GM12878 (cell line): ENCODE measurements around the gene TPR. TPM values are rescaled to one million over a fixed set of nuclear protein-coding genes. Genes with fewer than 3 reads are reported as not detected.

Experiments
- ATAC-seq: fragments of 200-7000 bp; cut with Tn5 transposase; 3 replicates; pipeline ENCODE4 v1.9.1; 2020; ENCODE audit warnings: mild to moderate bottlenecking, moderate library complexity
- BruUV-seq: library from RNA; stranded (reverse); fragments of 400-500 nt; replicated peaks from 2 replicates; lab custom pipeline; 2021; lab: Mats Ljungman, UMichigan
- CTCF ChIA-PET: fragments of 300-600 bp; sonication (Branson Sonifier 250); formaldehyde crosslinking; extraction: SDS; loops from one replicate; lab custom pipeline; 2021; ENCODE audit warnings: inconsistent platforms; lab: Yijun Ruan, JAX
- POLR2A ChIA-PET: fragments of 350-600 bp; formaldehyde crosslinking; extraction: SDS; loops from one replicate; lab custom pipeline; 2021; ENCODE audit warnings: inconsistent platforms; lab: Charles Lee
- RAD21 ChIA-PET: fragments of 300-600 bp; sonication (Branson Sonifier 250); formaldehyde crosslinking; loops from one replicate; lab custom pipeline; 2023; ENCODE audit warnings: antibody characterized with exemption; ENCODE audit not compliant: unreplicated experiment; lab: Charles Lee
- SMC1A ChIA-PET: fragments of 300-600 bp; sonication (Branson Sonifier 250); formaldehyde crosslinking; loops from one replicate; lab custom pipeline; 2023; ENCODE audit not compliant: unreplicated experiment, uncharacterized antibody; lab: Charles Lee
- DNase-seq: peaks from one replicate; pipeline ENCODE4 v3.0.0-alpha.2; 2011; ENCODE audit warnings: low read depth, low spot score
- FAIRE-seq: peaks from 3 replicates; lab custom pipeline; 2011; peaks lifted over from hg19 to GRCh38; lab: Jason Lieb, UNC
- H2AFZ ChIP-seq: 2 replicates; pipeline ENCODE4 v1.6.0; 2011; ENCODE audit warnings: low read depth, low read length, control low read depth; ENCODE audit not compliant: control insufficient read depth
- H3K27ac ChIP-seq: 2 replicates; pipeline ENCODE4 v1.5.1; 2011; ENCODE audit warnings: control low read depth; ENCODE audit not compliant: control insufficient read depth, insufficient read depth
- H3K27me3 ChIP-seq, 2 experiments: replicated peaks in 1 of 2; 2 replicates each; pipeline versions ENCODE4 v1.6.0 to v1.6.1; 2011; ENCODE audit warnings: low read length in 1 of 2; ENCODE audit not compliant: control insufficient read depth in 2 of 2, insufficient read depth in 2 of 2
- H3K36me3 ChIP-seq, 2 experiments: 2 replicates each; pipeline ENCODE4 v1.5.1; 2011; ENCODE audit warnings: low read length in 1 of 2; ENCODE audit not compliant: control insufficient read depth in 2 of 2, insufficient read depth in 2 of 2
- H3K4me1 ChIP-seq: 2 replicates; pipeline ENCODE4 v1.6.1; 2011; ENCODE audit warnings: mild to moderate bottlenecking, low read length, moderate library complexity, mixed read lengths; ENCODE audit not compliant: control insufficient read depth, insufficient read depth
- H3K4me2 ChIP-seq: 2 replicates; pipeline ENCODE4 v1.6.0; 2011; ENCODE audit warnings: control low read depth; ENCODE audit not compliant: control insufficient read depth, insufficient read depth
- H3K4me3 ChIP-seq: fragments of 200-600 bp; sonication (generic); 2 replicates; pipeline ENCODE4 v1.5.1; 2016
- H3K79me2 ChIP-seq: 2 replicates; pipeline ENCODE4 v1.6.0; 2011; ENCODE audit warnings: low read length; ENCODE audit not compliant: control insufficient read depth, insufficient read depth
- H3K9ac ChIP-seq: 2 replicates; pipeline ENCODE4 v1.8.0; 2011; ENCODE audit warnings: low read length, control low read depth, mixed read lengths; ENCODE audit not compliant: control insufficient read depth, insufficient read depth
- H3K9me3 ChIP-seq: replicated peaks from 3 replicates; pipeline ENCODE4 v1.5.1; 2011; ENCODE audit warnings: mild to moderate bottlenecking, low read length; ENCODE audit not compliant: control insufficient read depth, insufficient read depth
- H4K20me1 ChIP-seq: 2 replicates; pipeline ENCODE4 v1.6.0; 2011; ENCODE audit not compliant: control insufficient read depth, insufficient read depth
- CHD4 ChIP-seq: fragments of 200-600 bp; sonication (generic); IDR thresholded peaks from 2 replicates; pipeline ENCODE4 v1.6.1; 2016; ENCODE audit warnings: mild to moderate bottlenecking
- ETV6 ChIP-seq, 2 experiments: fragments of 450-650 bp in 1 of 2; IDR thresholded peaks in 1 of 2; conservative IDR thresholded peaks in 1 of 2; 2 replicates each; pipeline ENCODE4 v1.6.1; 2014; ENCODE audit warnings: antibody characterized with exemption in 1 of 2, borderline replicate concordance in 1 of 2, low read depth in 1 of 2, mild to moderate bottlenecking in 1 of 2, moderate library complexity in 1 of 2
- IKZF2 ChIP-seq, 2 experiments: fragments of 450-650 bp; IDR thresholded peaks; 2 replicates each; pipeline ENCODE4 v1.6.1; 2017; ENCODE audit warnings: mild to moderate bottlenecking in 2 of 2, moderate library complexity in 2 of 2
- MEF2A ChIP-seq: IDR thresholded peaks from 2 replicates; pipeline ENCODE4 v1.6.1; 2011; ENCODE audit warnings: low read depth, mild to moderate bottlenecking, low read length, moderate library complexity; ENCODE audit not compliant: insufficient read depth
- MYB ChIP-seq: fragments of 150-350 bp; IDR thresholded peaks from 2 replicates; pipeline ENCODE4 v1.6.1; 2014; ENCODE audit warnings: mild to moderate bottlenecking, low read depth, low read length, borderline replicate concordance
- NBN ChIP-seq: fragments of 450-650 bp; IDR thresholded peaks from 2 replicates; pipeline ENCODE4 v1.6.1; 2016
- POLR2A ChIP-seq: IDR thresholded peaks from 2 replicates; pipeline ENCODE4 v1.6.1; 2011; ENCODE audit warnings: low read depth, mild to moderate bottlenecking, low read length
- RB1 ChIP-seq: fragments of 450-650 bp; formaldehyde crosslinking; IDR thresholded peaks from 2 replicates; pipeline ENCODE4 v1.6.1; 2017; ENCODE audit warnings: mild to moderate bottlenecking, borderline replicate concordance
- RUNX3 ChIP-seq: IDR thresholded peaks from 2 replicates; pipeline ENCODE4 v1.6.1; 2012; ENCODE audit warnings: low read length, inconsistent platforms
- SMC3 ChIP-seq: IDR thresholded peaks from 2 replicates; pipeline ENCODE4 v1.6.1; 2011; ENCODE audit warnings: low read length, improper control_type of control experiment, borderline replicate concordance
- SREBF2 ChIP-seq: IDR thresholded peaks from 2 replicates; pipeline ENCODE4 v1.6.1; 2012; ENCODE audit warnings: mild to moderate bottlenecking, low read length
- STAT1 ChIP-seq: fragments of 450-650 bp; conservative IDR thresholded peaks from 2 replicates; pipeline ENCODE4 v1.6.1; 2014; ENCODE audit warnings: antibody characterized with exemption, mild to moderate bottlenecking
- TBL1XR1 ChIP-seq: IDR thresholded peaks from 2 replicates; pipeline ENCODE4 v1.6.1; 2012; ENCODE audit warnings: low read depth, low read length, improper control_type of control experiment
- YBX1 ChIP-seq: fragments of 450-650 bp; IDR thresholded peaks from 2 replicates; pipeline ENCODE4 v1.6.1; 2016; ENCODE audit warnings: antibody characterized with exemption
- WGBS: methylation state at CpG from one replicate; pipeline ENCODE4 v1.1.6; 2016; ENCODE audit warnings: low lambda C conversion rate; ENCODE audit not compliant: insufficient replicate concordance, insufficient coverage; ENCODE audit errors: missing lambda C conversion rate; 5-methylcytosine and 5-hydroxymethylcytosine counted together
- in situ Hi-C: fragments of 300-500 bp; cut with MboI; formaldehyde crosslinking; loops from 9 replicates; pipeline ENCODE4 v1.14.3; 2018; ENCODE audit warnings: mixed read lengths
- intact Hi-C: fragments of 100-400 bp; cut with micrococcal nuclease; formaldehyde crosslinking; loops from one replicate; pipeline ENCODE4 v1.14.2; 2022; ENCODE audit not compliant: unreplicated experiment
- polyA plus RNA-seq, 11 experiments: library from polyadenylated mRNA; depleted of rRNA in 4 of 11; unstranded in 6 of 11; stranded (reverse) in 5 of 11; fragments of >200 nt; fragmentation: Nextera tagmentation in 4 of 11; fragmentation: Illumina TruSeq in 1 of 11; extraction: Ambion mirVana in 4 of 11; extraction: Trizol in 1 of 11; gene quantifications; 1 replicate in 1 of 11; 2 replicates in 10 of 11; pipeline versions ENCODE4 v1.2.1 to v1.2.3, GENCODE V29; 2011 to 2016; ENCODE audit warnings: inconsistent platforms in 2 of 11, missing spikeins in 2 of 11, low read depth in 1 of 11
- total RNA-seq, 4 experiments: library from RNA; depleted of rRNA in 3 of 4; stranded (reverse); fragments of >200 nt in 3 of 4; fragmentation: Illumina TruSeq in 1 of 4; extraction: Trizol in 1 of 4; gene quantifications; 2 replicates each; pipeline versions ENCODE4 v1.2.1 to v1.2.3, GENCODE V29; 2013 to 2021
- TF ChIP-seq, protein P1 (sequence below): IDR thresholded peaks from 2 replicates; pipeline ENCODE4 v1.6.1; 2011; ENCODE audit warnings: low read depth, low read length, improper control_type of control experiment, borderline replicate concordance
- TF ChIP-seq, protein P2 (sequence below): fragments of 450-650 bp; IDR thresholded peaks from 2 replicates; pipeline ENCODE4 v1.6.1; 2017; ENCODE audit warnings: low read depth, mild to moderate bottlenecking, moderate library complexity
- TF ChIP-seq, protein P3 (sequence below): fragments of 450-650 bp; IDR thresholded peaks from 2 replicates; pipeline ENCODE4 v1.6.1; 2014; ENCODE audit warnings: mild to moderate bottlenecking

Gene TPR
- total and polyA plus RNA-seq, 10 of the 15 experiments (the other 5 are each of a cell fraction or from before 2014, with no cell fraction given), result 30.9 to 122 (median 92.2) TPM

DNA sequence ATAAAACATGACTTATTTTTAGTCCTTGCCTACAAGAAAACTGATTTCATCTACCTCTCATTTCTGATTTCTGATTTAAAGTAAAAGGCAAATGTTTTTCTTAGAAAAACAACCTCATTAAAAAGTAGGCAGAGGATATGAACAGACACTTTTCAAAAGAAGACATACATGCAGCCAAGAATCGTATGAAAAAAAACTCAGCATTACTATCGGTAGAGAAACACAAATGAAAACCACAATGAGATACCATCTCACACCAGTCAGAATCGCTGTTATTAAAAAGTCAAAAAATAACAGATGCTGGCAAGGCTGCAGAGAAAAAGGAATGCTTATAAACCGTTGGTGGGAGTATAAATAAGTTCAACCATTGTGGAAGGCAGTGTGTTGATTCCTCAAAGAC lies 16.8 kb upstream of the TPR start:
- Histone ChIP-seq H3K4me3 (no peak overlapping the region), H2AFZ (no peak overlapping the region), H3K4me2 (no peak overlapping the region), H3K36me3 (peaks cover 0 to 22% of the 10 kb centered on the region in 2 experiments; a peak in 3 of 4 replicates), H3K9ac (no peak overlapping the region), H4K20me1 (no peaks in the 10 kb centered on the region), H3K27me3 (no peaks in the 10 kb centered on the region), H3K27ac (no peak overlapping the region), H3K4me1 (no peaks in the 10 kb centered on the region), H3K79me2 (no peaks in the 10 kb centered on the region), H3K9me3 (no peaks in the 10 kb centered on the region)
- intact Hi-C loops (no loop called here), in situ Hi-C loops (no loop called here)
- TF ChIP-seq, protein P1, sequence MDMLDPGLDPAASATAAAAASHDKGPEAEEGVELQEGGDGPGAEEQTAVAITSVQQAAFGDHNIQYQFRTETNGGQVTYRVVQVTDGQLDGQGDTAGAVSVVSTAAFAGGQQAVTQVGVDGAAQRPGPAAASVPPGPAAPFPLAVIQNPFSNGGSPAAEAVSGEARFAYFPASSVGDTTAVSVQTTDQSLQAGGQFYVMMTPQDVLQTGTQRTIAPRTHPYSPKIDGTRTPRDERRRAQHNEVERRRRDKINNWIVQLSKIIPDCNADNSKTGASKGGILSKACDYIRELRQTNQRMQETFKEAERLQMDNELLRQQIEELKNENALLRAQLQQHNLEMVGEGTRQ, result no peak
- TF ChIP-seq POLR2A (no peak), RUNX3 (no peak), MYB (no peak), MEF2A (no peak), SMC3 (no peak), SREBF2 (no peak)
- SMC1A ChIA-PET, result no interaction called here
- DNase-seq, result no peak
- 77% methylated on average over 4 of the region's 4 CpGs for WGBS
- no peak for FAIRE-seq
- CTCF ChIA-PET, result interaction anchor here (2.3 to 2.6 kb wide), 2 partner anchors 12 to 16 kb away, joined by 6 to 8 read pairs; partner anchors contain the start of genes ODR4 and TPR
- ATAC-seq, result no peak
- BruUV-seq, result no TSS peak
- RAD21 ChIA-PET, result no interaction called here
- POLR2A ChIA-PET, result no interaction called here

DNA sequence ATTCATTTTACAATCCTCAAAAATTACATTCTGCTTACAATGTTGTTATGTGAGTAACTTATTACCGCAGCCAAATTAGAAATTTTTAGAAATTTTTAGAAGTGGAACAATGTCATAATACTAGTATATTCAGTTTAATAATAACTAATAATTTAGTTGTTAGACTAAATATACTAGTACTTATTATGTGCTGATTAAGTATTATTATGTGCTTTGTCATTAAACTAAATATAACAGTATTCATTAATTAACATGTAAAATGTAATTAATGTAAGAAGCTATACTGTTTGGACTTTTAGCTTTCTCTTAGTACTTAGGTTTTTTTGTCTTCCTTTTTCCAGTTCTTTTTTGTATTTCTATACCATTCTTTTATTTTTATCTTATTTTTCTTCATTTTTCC lies 15.9 kb upstream of the TPR start:
- no peaks in the 10 kb centered on the region for H3K27me3 ChIP-seq
- FAIRE-seq, result no peak
- H3K9ac ChIP-seq, result no peak overlapping the region
- in situ Hi-C loops, result no loop called here
- ChIA-PET RAD21 (interaction anchor here (0.6 kb wide), 1 partner anchor 15 kb away, joined by 3 read pairs; no protein-coding TSS in a partner anchor), SMC1A (no interaction called here), POLR2A (no interaction called here), CTCF (interaction anchor here (0.5 kb wide), 1 partner anchor 215 kb away, joined by 3 read pairs; no protein-coding TSS in a partner anchor)
- no peak overlapping the region for H3K27ac ChIP-seq
- H3K4me1 ChIP-seq, result no peaks in the 10 kb centered on the region
- BruUV-seq, result no TSS peak
- intact Hi-C loops, result no loop called here
- H3K36me3 ChIP-seq, result peaks cover 0 to 20% of the 10 kb centered on the region in 2 experiments; a peak in 3 of 4 replicates
- WGBS, result 100% methylated on average over 1 of the region's 1 CpG
- no peak for ATAC-seq
- H3K4me3 ChIP-seq, result no peak overlapping the region
- no peaks in the 10 kb centered on the region for H3K79me2 ChIP-seq
- H3K4me2 ChIP-seq, result no peak overlapping the region
- H3K9me3 ChIP-seq, result no peaks in the 10 kb centered on the region
- no peak overlapping the region for H2AFZ ChIP-seq
- DNase-seq, result no peak
- no peaks in the 10 kb centered on the region for H4K20me1 ChIP-seq
- TF ChIP-seq, protein P2, sequence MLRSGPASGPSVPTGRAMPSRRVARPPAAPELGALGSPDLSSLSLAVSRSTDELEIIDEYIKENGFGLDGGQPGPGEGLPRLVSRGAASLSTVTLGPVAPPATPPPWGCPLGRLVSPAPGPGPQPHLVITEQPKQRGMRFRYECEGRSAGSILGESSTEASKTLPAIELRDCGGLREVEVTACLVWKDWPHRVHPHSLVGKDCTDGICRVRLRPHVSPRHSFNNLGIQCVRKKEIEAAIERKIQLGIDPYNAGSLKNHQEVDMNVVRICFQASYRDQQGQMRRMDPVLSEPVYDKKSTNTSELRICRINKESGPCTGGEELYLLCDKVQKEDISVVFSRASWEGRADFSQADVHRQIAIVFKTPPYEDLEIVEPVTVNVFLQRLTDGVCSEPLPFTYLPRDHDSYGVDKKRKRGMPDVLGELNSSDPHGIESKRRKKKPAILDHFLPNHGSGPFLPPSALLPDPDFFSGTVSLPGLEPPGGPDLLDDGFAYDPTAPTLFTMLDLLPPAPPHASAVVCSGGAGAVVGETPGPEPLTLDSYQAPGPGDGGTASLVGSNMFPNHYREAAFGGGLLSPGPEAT, result no peak
- no peak for TF ChIP-seq NBN
- TF ChIP-seq IKZF2 (IDR thresholded peaks at IDR 0.05), result no peak
- no peak for TF ChIP-seq STAT1
- TF ChIP-seq TBL1XR1, result no peak
- no peak for TF ChIP-seq CHD4
- no peak for TF ChIP-seq YBX1
- no peak for TF ChIP-seq ETV6 (conservative IDR thresholded peaks at IDR 0.05 in 1 of 2, IDR thresholded peaks at IDR 0.05 in 1 of 2; ENCODE audit: borderline replicate concordance in 1 of 2, low read depth in 1 of 2)
- TF ChIP-seq, protein P3, sequence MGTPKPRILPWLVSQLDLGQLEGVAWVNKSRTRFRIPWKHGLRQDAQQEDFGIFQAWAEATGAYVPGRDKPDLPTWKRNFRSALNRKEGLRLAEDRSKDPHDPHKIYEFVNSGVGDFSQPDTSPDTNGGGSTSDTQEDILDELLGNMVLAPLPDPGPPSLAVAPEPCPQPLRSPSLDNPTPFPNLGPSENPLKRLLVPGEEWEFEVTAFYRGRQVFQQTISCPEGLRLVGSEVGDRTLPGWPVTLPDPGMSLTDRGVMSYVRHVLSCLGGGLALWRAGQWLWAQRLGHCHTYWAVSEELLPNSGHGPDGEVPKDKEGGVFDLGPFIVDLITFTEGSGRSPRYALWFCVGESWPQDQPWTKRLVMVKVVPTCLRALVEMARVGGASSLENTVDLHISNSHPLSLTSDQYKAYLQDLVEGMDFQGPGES, result no peak
- TF ChIP-seq RB1, result no peak
